Osteoblast (primary cell): ENCODE data around the gene FAF1. TPM values are rescaled to one million over a fixed set of nuclear protein-coding genes. Genes with fewer than 3 reads are reported as not detected.
"Not testable (repeated sequence)": the region's sequence is repeated elsewhere in the genome, so short reads cannot be mapped to it uniquely, and the experiment has no call there.

ENCODE experiments used
- DNase-seq: peaks from one replicate; pipeline ENCODE4 v3.0.0; 2011; ENCODE audit warnings: low spot score, mixed read lengths; ENCODE audit not compliant: insufficient read length; ENCODE audit errors: missing footprints
- H2AFZ ChIP-seq: 2 replicates; pipeline ENCODE4 v1.6.0; 2011; ENCODE audit warnings: mild to moderate bottlenecking, low read length
- H3K27ac ChIP-seq: 2 replicates; pipeline ENCODE4 v1.5.1; 2011; ENCODE audit warnings: mild to moderate bottlenecking, low read depth, low read length, moderate library complexity
- H3K27me3 ChIP-seq: 2 replicates; pipeline ENCODE4 v1.6.0; 2012; ENCODE audit warnings: mild to moderate bottlenecking, control low read depth, inconsistent platforms, low read length, moderate library complexity; ENCODE audit not compliant: insufficient read depth
- H3K36me3 ChIP-seq: 2 replicates; pipeline ENCODE4 v1.5.1; 2011; ENCODE audit warnings: mild to moderate bottlenecking, low read length, control low read depth, moderate library complexity; ENCODE audit not compliant: insufficient read depth
- H3K4me1 ChIP-seq: 2 replicates; pipeline ENCODE4 v1.5.1; 2011; ENCODE audit warnings: mild to moderate bottlenecking, low read length, control low read depth, moderate library complexity; ENCODE audit not compliant: insufficient read depth
- H3K4me2 ChIP-seq: 2 replicates; pipeline ENCODE4 v1.6.0; 2011; ENCODE audit warnings: mild to moderate bottlenecking, low read length; ENCODE audit not compliant: insufficient read depth
- H3K4me3 ChIP-seq: fragments of 200-600 bp; sonication (generic); 3 replicates; pipeline ENCODE4 v1.5.1; 2012; ENCODE audit warnings: mild to moderate bottlenecking, low read length, inconsistent platforms; ENCODE audit not compliant: insufficient read depth
- H3K79me2 ChIP-seq: 2 replicates; pipeline ENCODE4 v1.6.0; 2012; ENCODE audit warnings: mild to moderate bottlenecking, low read length, control low read depth, inconsistent platforms; ENCODE audit not compliant: insufficient read depth
- H3K9me3 ChIP-seq: 2 replicates; pipeline ENCODE4 v1.5.1; 2011; ENCODE audit warnings: low read depth, low read length, control low read depth
- H4K20me1 ChIP-seq: 2 replicates; pipeline ENCODE4 v1.6.0; 2012; ENCODE audit warnings: mild to moderate bottlenecking, low read length, control low read depth; ENCODE audit not compliant: insufficient read depth
- CTCF ChIP-seq: IDR thresholded peaks from 2 replicates; pipeline ENCODE4 v1.5.1; 2011; ENCODE audit warnings: mild to moderate bottlenecking, low read depth, low read length, moderate library complexity; ENCODE audit errors: extremely low read depth
- total RNA-seq: library from RNA; depleted of rRNA; stranded (reverse); fragments of >200 nt; gene quantifications from 2 replicates; pipeline ENCODE4 v1.2.3, GENCODE V29; 2012

The FAF1 gene
- total RNA-seq, 1 donor, result 40.5 TPM

GRCh38 chr1:50742523-50742922 is 217.5 kb downstream of the FAF1 start:
- H2AFZ ChIP-seq, result no peak overlapping the region
- H4K20me1 ChIP-seq, result no peaks in the 10 kb centered on the region
- no peaks in the 10 kb centered on the region for H3K4me1 ChIP-seq
- no peaks in the 10 kb centered on the region for H3K9me3 ChIP-seq
- no peak overlapping the region for H3K4me2 ChIP-seq
- H3K36me3 ChIP-seq, result peaks cover 6% of the 10 kb centered on the region
- H3K27ac ChIP-seq, result no peak overlapping the region
- DNase-seq, result no peak
- no peak overlapping the region for H3K4me3 ChIP-seq
- H3K27me3 ChIP-seq, result no peaks in the 10 kb centered on the region
- H3K79me2 ChIP-seq, result no peaks in the 10 kb centered on the region
- TF ChIP-seq CTCF, result no peak

- Histone ChIP-seq H3K9me3 (no peaks in the 10 kb centered on the region), H3K36me3 (peaks cover 6% of the 10 kb centered on the region), H4K20me1 (no peaks in the 10 kb centered on the region), H3K4me3 (no peak overlapping the region), H3K27ac (no peak overlapping the region), H3K4me1 (no peaks in the 10 kb centered on the region), H2AFZ (no peak overlapping the region), H3K4me2 (no peak overlapping the region), H3K79me2 (no peaks in the 10 kb centered on the region), H3K27me3 (no peaks in the 10 kb centered on the region)
- no peak for DNase-seq
- TF ChIP-seq CTCF, result no peak
Observed at GRCh38 chr1:50739125-50739524, 220.9 kb downstream of the FAF1 start.

- peak; percentile 74 for DNase-seq
- Histone ChIP-seq H3K79me2 (no peaks in the 10 kb centered on the region), H3K9me3 (no peaks in the 10 kb centered on the region), H3K4me3 (no peak overlapping the region), H3K4me1 (no peaks in the 10 kb centered on the region), H3K4me2 (no peak overlapping the region), H2AFZ (no peak overlapping the region), H3K27ac (no peak overlapping the region), H3K27me3 (no peaks in the 10 kb centered on the region), H3K36me3 (peaks cover 6% of the 10 kb centered on the region), H4K20me1 (no peaks in the 10 kb centered on the region)
- peak; percentile 59 for TF ChIP-seq CTCF
Observed at GRCh38 chr1:50735443-50735842, 224.6 kb downstream of the FAF1 start.

- H3K4me2 ChIP-seq, result not testable (repeated sequence)
Observed at GRCh38 chr1:50727578-50727977, 232.5 kb downstream of the FAF1 start.

More at GRCh38 chr1:50727578-50727977, 232.5 kb downstream of the FAF1 start:
- H3K27ac ChIP-seq, H2AFZ ChIP-seq, H3K4me1 ChIP-seq, H3K36me3 ChIP-seq, H4K20me1 ChIP-seq, H3K4me3 ChIP-seq, H3K9me3 ChIP-seq, DNase-seq, H3K27me3 ChIP-seq, H3K79me2 ChIP-seq: not testable (repeated sequence)
